Measurements from ENCODE around the gene EXOC6B.

The EXOC6B gene

GRCh38 chr2:72204156-72204785 lies 621.6 kb downstream of the EXOC6B start:
- DNase-seq = no peak

- DNase-seq = peak; percentile 18 to 28
Observed at GRCh38 chr2:72198532-72199241, 627.1 kb downstream of the EXOC6B start.

GRCh38 chr2:72193723-72194122 lies 632.1 kb downstream of the EXOC6B start:
- no peak for DNase-seq

- DNase-seq = no peak
Observed at GRCh38 chr2:72191441-72191840, 634.4 kb downstream of the EXOC6B start.

GRCh38 chr2:72185206-72185605 lies 640.6 kb downstream of the EXOC6B start:
- no peak for DNase-seq

GRCh38 chr2:72183466-72183865 lies 642.4 kb downstream of the EXOC6B start:
- DNase-seq = no peak

GRCh38 chr2:72183016-72183415 lies 642.8 kb downstream of the EXOC6B start:
- DNase-seq = no peak

- DNase-seq = no peak
Observed at GRCh38 chr2:72182547-72182946, 643.3 kb downstream of the EXOC6B start.

GRCh38 chr2:72181616-72182015 lies 644.2 kb downstream of the EXOC6B start:
- no peak for DNase-seq

GRCh38 chr2:72180351-72180750 lies 645.5 kb downstream of the EXOC6B start:
- DNase-seq = no peak

- no peak for DNase-seq
Observed at GRCh38 chr2:72178551-72178950, 647.3 kb downstream of the EXOC6B start.

GRCh38 chr2:72176281-72176680 lies 649.6 kb downstream of the EXOC6B start:
- DNase-seq = no peak

- DNase-seq = no peak
Observed at GRCh38 chr2:72175636-72176035, 650.2 kb downstream of the EXOC6B start.

GRCh38 chr2:72173640-72174321 lies 652.1 kb downstream of the EXOC6B start:
- DNase-seq = no peak

- no peak for DNase-seq
Observed at GRCh38 chr2:72172478-72172877, 653.4 kb downstream of the EXOC6B start.

- DNase-seq = no peak
Observed at GRCh38 chr2:72166279-72166678, 659.6 kb downstream of the EXOC6B start.

- DNase-seq = no peak
Observed at GRCh38 chr2:72165792-72166191, 660.0 kb downstream of the EXOC6B start.

GRCh38 chr2:72162574-72162973 lies 663.3 kb downstream of the EXOC6B start:
- DNase-seq = no peak

- no peak for DNase-seq
Observed at GRCh38 chr2:72159211-72159993, 666.4 kb downstream of the EXOC6B start.

- DNase-seq = no peak
Observed at GRCh38 chr2:72157871-72158771, 667.7 kb downstream of the EXOC6B start.

- no peak for DNase-seq
Observed at GRCh38 chr2:72156872-72157271, 669.0 kb downstream of the EXOC6B start.

GRCh38 chr2:72155737-72156136 lies 670.1 kb downstream of the EXOC6B start:
- DNase-seq = no peak

All from inflammatory macrophage (primary cell).